Measurements from ENCODE around the gene CHODL.

The CHODL gene, protein sequence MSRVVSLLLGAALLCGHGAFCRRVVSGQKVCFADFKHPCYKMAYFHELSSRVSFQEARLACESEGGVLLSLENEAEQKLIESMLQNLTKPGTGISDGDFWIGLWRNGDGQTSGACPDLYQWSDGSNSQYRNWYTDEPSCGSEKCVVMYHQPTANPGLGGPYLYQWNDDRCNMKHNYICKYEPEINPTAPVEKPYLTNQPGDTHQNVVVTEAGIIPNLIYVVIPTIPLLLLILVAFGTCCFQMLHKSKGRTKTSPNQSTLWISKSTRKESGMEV

DNA sequence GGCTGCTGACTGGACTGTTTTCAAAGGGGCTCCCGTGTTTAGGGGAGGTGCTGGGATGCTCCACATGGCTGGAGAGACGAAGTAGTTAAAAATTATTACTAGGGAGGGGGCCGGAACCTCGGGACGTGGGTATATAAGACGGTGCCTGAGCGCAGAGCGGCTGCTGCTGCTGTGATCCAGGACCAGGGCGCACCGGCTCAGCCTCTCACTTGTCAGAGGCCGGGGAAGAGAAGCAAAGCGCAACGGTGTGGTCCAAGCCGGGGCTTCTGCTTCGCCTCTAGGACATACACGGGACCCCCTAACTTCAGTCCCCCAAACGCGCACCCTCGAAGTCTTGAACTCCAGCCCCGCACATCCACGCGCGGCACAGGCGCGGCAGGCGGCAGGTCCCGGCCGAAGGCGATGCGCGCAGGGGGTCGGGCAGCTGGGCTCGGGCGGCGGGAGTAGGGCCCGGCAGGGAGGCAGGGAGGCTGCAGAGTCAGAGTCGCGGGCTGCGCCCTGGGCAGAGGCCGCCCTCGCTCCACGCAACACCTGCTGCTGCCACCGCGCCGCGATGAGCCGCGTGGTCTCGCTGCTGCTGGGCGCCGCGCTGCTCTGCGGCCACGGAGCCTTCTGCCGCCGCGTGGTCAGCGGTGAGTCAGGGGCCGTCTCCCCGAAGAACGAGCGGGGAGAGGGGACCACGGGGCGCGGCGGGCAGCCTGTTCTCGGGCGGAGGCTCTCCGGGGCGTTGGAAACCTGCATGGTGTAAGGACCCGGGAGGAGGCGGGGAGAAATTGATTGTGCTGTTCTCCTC is at the start of gene CHODL:
CHODL (plus strand) TSS at position 163 of the 793 bp plus-strand sequence; CDS start at position 554, 391 bp downstream.
- DNase-seq (ENCODE audit: low read depth in 1 of 2, low spot score in 1 of 2), result no peak

DNA sequence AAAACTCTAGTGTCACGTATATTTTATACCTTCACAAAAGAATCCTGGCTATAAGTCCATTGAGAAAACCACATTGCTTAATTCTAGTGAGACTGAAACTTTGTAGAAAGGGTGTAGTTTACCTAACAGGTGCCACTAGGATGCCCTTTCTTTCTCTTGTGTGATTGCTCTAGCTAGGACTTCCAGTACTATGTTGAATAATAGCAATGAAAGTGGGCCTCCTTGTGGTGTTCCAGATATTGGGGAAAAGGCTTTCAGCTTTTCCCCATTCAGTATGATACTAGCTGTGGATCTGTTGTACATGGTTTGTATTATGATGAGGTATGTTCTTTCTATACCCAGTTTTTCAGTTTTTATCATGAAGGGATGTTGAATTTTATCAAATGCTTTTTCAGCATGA is 39.7 kb upstream of the CHODL start:
- DNase-seq (ENCODE audit: low read depth in 1 of 2, low spot score in 1 of 2), result no peak

DNA sequence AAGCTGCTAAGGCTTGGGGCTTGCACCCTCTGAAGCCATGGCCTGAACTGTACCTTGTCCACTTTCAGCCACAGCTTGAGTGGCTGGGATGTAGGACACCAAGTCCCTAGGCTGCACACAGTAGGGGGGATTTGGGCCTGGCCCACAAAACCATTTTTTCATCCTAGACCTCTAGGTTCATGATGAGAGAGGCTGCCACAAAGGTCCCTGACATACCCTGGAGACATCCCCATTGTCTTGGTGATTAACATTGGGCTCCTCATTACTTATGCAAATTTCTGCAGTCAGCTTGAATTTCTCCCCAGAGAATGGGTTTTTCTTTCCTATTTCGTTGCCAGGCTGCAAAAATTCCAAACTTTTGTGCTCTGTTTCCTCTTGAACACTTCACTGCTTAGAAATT is 26.3 kb upstream of the CHODL start:
- DNase-seq (ENCODE audit: low read depth in 1 of 2, low spot score in 1 of 2), result no peak

DNA sequence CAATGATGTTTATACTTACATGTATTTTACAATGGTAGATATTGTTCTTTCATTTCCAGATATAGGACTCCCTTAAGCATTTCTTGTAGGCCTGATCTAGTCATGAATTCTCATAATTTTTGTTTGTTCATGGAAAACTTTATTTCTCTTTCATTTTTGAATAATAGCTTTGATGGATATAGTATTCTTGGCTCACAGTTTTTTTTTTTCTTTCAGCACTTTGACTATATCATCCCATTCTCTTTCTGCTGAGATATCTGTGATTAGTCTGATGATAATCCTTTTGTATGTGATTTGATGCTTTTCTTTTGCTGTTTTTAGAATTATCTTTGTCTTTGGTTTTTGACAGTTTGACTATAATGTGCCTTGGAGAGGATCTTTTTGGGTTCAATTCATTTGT is 24.1 kb upstream of the CHODL start:
- no peak for DNase-seq (ENCODE audit: low read depth in 1 of 2, low spot score in 1 of 2)

DNA sequence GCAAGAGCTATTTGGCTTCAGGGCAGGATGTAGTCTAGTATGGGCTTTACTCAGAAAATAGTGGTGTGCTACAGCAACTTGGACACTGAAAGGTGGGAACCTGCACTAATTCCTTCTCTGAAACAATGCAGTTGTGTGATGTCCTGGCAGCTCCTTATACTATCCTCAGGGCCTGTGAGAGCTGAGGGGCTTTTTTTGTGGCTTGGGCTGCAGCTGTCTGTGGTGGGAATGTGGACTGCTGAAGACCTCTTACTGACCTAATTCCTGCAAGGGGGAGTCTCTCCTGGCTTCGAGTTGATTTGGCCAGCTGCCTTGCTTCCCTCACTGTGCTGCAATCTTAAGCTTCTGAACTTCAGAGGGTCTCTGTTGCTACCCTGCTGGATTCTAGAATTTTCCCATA is 22.3 kb upstream of the CHODL start:
- DNase-seq (ENCODE audit: low read depth in 1 of 2, low spot score in 1 of 2), result no peak

DNA sequence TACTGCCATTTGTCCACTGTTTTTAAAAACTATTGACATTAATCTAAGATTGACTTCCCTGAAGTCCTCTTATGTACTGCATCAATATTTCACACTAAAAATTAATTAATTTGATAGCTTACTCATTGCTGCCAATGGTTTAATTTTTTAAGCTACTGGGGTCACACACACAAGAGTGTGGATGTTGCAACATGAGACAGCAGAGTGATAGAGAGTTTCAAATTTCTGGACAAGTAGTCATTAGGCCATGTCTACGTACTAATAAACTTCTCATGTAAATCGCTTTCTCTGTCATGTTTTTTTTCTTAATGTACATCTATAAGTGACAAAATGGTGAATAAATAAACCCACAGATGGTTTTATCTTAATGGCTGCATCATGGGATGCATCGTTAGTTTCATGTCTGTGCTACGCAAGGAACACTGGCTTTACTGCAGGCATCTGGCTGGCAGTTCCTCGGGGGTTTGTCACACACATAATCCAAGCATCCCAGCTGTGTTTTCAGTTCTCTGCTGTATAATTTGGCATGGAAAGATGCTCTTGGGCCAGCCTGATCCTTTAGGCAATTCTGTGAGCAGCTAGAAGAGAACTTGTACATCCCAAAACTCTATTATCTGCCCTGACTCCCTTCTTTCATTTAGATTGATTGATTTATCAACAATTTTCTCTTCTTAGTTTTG is 16.4 kb upstream of the CHODL start:
- no peak for DNase-seq (ENCODE audit: low read depth in 1 of 2, low spot score in 1 of 2)

DNA sequence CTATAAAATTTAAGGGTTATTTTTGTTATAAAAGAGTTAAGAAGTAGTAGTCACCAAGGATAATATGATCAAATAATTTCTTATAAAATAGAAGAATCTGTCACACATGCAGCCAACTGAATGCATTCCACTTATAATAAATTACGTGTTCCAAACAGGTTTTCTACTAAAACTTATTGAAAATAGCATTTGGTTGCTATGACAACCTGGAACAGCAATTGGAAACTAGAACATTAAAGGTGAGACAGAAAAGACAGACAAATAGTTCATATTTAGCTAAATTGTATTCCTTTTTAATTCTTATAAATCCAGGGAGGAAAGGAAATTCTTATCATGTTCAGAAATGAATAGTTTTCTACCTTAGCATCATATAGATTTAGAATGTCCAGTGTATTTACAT is 9.1 kb upstream of the CHODL start:
- DNase-seq (ENCODE audit: low read depth in 1 of 2, low spot score in 1 of 2), result no peak

DNA sequence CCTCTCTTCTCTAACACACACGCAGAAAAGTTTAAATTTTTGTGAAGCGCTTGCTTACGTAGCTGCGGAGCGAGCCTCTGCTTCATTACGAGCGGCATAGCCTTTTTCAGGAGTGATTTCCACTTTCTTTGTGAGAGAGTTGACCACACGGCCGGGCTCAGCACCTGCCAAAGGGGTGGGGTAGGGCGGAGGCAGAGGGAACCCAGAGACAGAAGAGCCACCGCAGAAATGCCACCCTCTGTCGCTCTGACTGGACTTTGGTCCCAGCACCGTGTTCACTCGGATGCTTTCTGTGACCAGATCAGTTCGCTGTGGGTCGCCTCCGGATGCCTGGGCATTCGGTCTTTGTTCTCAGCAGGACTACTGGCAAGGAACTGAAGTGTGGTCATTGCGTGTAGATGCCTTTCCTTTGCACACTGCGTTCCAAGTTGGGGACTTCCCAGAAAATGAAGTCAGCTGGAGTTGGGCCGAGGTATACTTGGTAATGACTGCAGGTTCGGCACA is 883 bp downstream of the CHODL start:
- no peak for DNase-seq (ENCODE audit: low read depth in 1 of 2, low spot score in 1 of 2)

DNA sequence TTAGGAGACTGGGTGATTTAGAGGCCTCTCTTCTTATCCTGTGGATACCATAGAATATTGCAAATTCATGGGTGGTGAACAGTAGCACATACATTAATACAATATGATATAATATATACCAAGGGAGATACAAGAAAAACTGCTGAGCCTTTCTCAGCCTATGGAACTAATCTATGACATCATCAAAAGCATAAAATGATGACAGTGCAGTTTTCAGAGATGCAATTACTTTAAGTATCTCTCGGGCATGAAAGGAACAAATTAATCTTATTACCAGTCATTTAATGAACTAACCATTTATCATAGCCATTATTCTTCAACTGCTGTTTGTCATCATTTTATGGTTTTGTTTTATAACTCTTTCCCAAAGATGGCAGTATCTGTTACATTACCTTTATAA is 3.5 kb downstream of the CHODL start:
- no peak for DNase-seq (ENCODE audit: low read depth in 1 of 2, low spot score in 1 of 2)

DNA sequence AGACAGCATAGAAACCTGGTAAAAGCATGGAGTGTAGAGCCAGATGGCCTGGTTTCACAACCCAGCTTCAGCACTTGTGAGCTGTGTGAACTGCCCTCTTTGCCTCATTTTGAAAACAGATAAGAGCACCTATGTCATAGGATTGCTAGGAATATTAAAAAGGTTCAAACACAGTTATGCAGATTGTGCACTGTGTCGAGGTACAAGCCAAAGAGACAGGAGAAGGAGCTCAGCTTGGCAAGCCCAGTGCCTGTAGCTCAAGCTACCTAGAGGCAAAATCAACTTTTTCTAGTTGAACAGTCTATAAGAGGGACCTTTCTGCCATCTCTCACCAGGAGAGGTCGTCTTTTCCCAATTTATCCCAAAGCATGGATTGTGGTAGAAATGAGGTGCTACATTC is 5.0 kb downstream of the CHODL start:
- DNase-seq (ENCODE audit: low read depth in 1 of 2, low spot score in 1 of 2), result no peak

DNA sequence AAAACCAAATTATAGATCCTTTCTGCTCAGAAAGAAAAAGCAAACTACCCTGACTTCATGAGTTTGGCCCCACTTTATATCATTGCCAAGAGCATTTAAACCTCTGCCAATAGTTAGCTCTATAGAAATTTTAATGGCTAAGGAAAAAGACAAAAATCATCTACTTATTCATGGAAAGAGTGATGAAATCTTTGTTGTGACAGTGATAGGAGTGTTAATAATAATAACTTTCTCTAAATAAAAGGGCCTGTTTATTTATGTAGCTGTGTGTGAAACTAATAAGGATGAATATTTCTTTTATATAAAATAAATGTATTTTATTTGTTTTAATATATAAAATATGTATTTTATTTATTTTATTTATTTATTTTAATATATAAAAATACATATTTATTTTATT is 6.4 kb downstream of the CHODL start:
- DNase-seq (ENCODE audit: low read depth in 1 of 2, low spot score in 1 of 2), result no peak

DNA sequence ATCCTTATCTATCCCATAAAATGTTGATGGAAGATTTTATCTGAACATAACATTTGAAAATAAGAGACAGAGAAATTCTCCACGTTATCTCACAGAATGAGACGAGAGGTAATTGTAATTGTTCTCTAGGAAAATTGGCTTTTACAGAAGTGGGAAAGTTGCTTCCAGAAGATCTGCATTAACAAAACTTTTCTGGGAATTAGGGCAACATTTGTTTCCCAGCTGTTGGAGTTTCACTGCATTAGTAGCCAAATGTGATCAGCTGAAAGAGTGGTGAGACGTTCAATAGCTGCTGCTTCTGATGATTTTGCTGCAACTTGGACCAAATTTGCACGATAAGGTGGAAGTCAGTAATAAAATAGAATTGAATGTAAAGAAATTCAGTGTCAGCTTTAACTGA is 7.6 kb downstream of the CHODL start:
- no peak for DNase-seq (ENCODE audit: low read depth in 1 of 2, low spot score in 1 of 2)

DNA sequence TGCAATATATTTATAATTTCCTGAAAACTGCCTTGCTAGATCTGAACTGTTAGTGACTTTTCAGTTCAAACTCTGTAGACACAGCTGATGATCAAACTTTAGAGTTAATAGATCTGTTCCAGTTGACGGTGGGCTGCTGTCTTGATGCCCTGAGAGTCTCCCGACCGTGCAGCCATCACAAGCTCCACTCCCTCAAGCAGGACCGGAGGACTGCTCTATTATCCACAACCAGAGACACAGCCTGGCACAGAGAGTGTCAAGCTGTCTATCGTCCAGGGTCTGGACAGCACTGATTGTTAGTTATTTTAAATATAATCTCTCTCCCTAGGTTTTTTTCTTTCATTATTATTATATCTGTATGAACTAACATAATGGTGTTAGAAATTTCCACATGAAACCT is 8.0 kb downstream of the CHODL start:
- DNase-seq (ENCODE audit: low read depth in 1 of 2, low spot score in 1 of 2), result no peak

DNA sequence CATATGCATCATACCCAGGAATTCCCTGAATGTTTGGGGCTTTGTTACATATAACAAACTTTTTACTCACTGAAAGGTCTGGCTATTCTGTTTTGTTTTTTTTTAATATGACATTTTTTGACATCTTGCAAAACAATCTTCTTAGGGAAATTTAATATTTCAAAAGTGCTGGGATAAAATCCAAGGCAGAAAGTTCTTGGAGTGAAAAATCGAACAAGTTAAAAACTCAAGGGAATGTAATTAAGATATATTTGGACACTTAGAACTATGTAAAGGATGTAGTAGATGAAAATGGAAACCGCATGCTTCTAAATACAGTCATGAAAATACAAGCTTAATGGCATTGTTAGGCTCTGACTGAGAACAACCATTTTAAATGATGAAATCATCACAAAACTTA is 8.6 kb downstream of the CHODL start:
- no peak for DNase-seq (ENCODE audit: low read depth in 1 of 2, low spot score in 1 of 2)

DNA sequence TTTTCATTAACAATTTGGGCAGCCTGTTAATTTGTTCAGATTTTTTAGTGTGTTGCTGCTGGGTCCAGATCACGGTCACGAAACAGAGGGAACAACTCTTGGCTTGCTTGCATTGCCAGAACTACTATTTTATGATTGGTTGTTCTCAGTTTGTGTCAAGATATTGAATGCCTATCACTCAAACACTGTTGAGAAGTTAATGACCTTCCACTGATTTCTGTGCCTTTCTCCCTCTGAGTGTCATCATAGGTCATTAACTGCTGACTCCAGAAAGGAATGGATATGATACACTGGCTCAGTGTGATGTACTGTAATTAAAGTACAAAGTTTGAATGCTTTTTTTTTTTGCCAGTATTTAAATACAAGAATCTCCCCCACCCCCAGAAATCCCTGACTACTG is 9.2 kb downstream of the CHODL start:
- DNase-seq (ENCODE audit: low read depth in 1 of 2, low spot score in 1 of 2), result no peak

DNA sequence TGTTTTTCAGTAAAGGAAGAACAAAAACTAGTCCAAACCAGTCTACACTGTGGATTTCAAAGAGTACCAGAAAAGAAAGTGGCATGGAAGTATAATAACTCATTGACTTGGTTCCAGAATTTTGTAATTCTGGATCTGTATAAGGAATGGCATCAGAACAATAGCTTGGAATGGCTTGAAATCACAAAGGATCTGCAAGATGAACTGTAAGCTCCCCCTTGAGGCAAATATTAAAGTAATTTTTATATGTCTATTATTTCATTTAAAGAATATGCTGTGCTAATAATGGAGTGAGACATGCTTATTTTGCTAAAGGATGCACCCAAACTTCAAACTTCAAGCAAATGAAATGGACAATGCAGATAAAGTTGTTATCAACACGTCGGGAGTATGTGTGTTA is 21.3 kb downstream of the CHODL start:
- DNase-seq (ENCODE audit: low read depth in 1 of 2, low spot score in 1 of 2), result no peak

DNA sequence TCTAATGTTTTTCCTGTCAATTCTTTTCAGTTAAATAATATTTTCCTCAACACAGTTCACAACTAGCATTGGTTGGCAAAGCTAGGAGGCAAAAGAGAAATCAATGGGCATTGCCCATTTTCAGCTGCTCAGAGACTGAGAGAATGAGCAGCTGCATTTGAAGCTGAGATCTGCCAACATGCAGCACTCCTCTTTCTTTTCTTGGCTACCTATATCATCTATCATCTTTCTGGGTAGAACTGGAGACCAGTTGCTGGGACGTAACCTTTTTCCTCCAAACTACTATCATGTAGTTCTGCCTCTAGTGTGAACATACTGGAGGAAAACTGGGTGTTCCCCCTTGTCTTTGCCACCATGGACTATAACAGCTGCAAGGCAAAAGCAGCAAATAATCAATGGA is 22.9 kb downstream of the CHODL start:
- DNase-seq (ENCODE audit: low read depth in 1 of 2, low spot score in 1 of 2), result no peak

DNA sequence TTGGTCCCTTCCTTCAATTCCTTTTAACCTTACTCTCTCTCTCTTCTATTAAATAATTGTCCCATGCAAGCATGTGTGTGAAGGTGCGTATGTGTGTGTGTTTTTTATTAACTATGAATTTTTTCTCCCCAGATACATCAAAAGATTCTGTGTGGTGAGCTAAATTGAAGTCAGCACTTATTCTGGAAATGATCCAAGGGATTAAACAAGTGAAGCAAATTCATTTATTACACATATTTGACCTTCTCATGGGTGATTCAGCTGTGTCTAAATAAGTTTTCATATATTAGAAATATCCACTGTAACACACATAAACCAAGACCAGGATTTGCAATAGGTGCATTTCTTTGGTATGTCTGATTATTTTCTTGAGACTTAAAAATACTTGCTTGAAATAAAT is 24.3 kb downstream of the CHODL start:
- DNase-seq (ENCODE audit: low read depth in 1 of 2, low spot score in 1 of 2), result no peak

DNA sequence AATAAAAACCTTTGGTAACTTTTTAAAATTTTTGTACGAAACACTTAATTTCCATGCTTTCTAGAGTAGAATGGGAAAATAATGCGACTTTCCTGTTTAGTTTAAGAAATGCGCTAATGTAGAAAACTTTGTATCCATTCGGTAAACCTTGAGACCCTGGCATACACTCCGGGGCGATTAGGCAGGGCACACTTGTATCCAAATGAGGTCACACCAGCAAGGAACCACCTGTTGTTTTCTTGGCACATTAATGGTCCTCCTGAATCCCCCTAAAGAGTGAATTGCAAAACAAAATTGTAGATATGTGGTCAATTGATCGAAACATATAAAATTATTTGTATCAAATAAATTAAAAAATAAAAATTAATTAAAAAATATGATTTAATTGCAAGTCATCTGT is 25.2 kb downstream of the CHODL start:
- DNase-seq (ENCODE audit: low read depth in 1 of 2, low spot score in 1 of 2), result no peak

DNA sequence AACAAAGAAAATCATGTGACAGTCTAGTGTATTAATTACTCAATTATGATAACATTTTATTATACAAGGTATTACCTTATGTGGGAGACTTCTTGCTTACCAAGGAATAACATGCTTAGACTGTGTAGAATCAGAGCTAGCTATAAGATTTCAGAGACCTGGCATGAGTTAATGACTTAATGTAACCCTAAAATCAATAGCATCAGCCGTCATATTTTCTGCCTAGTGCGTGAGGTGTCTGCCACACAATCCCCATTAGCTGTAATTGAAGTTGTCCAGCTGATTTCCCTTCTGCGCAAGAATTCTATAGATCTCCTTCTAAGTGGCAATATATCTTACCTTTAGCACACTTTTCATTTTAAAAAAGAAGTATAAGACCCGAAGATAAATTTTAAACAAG is 28.8 kb downstream of the CHODL start:
- no peak for DNase-seq (ENCODE audit: low read depth in 1 of 2, low spot score in 1 of 2)

DNA sequence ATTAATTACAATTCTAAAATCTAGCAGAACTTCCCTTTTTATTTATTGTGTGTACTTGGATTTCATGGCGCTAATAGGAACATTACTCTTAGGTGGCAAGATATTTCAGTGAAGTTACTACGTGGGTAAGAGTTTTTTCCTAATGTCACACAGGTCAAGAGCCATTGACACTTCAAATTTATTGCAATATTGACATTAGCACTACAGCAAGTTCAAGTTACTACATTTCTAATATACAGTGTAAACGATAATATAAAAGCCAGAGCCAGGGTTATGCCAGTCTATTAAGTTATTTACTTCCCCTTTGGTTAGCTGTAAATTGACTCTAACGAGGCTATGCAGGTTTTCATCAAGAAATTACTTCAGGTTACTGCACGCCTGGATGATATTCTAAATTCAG is 29.7 kb downstream of the CHODL start:
- DNase-seq (ENCODE audit: low read depth in 1 of 2, low spot score in 1 of 2), result no peak

DNA sequence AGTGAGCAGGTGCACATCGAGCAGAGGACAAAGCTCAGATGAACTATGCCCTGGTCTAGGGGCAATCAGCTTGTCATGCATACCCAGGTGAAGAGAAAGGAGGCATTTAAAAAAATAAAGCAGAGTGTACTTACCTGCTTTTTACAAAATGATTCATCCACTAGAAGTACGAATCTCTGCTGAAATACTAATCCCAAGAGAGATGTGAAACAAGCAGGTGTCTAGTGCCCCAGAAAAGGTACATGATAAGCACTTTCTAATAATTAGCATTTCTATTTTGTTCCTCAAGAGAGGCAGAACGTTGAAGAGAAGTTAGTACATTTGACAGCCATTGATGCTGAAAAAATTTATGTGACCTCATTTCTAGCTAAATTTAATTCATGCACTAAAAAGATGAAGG is 31.1 kb downstream of the CHODL start:
- no peak for DNase-seq (ENCODE audit: low read depth in 1 of 2, low spot score in 1 of 2)
